Activated naive CD8-positive, alpha-beta T cell treated with anti-CD3 and anti-CD28 coated beads, Interleukin-2, amount 10 ng/mL, durations not matched to agents 7 days and 5 days (primary cell): ENCODE results near the gene TLK2. TPM values are rescaled to one million over a fixed set of nuclear protein-coding genes. Genes with fewer than 3 reads are reported as not detected.
"Not testable (repeated sequence)": the region's sequence is repeated elsewhere in the genome, so short reads cannot be mapped to it uniquely, and the experiment has no call there.

ENCODE experiments used
- ATAC-seq: fragments of 150-1000 bp; cut with Tn5 transposase; one replicate; pipeline ENCODE4 v1.10.0; 2021; ENCODE audit warnings: low read depth, moderate library complexity
- POLR2A ChIA-PET: fragments of 350-600 bp; sonication (Branson Sonifier 250); formaldehyde crosslinking; loops from one replicate; lab custom pipeline; 2021; ENCODE audit warnings: antibody characterized with exemption; lab: Charles Lee
- DNase-seq: peaks from one replicate; pipeline ENCODE4 v3.0.0; 2021
- H3K27ac Mint-ChIP-seq: one replicate; pipeline ENCODE4 v1.8.0; 2022; ENCODE audit warnings: mild to moderate bottlenecking, mixed read lengths
- H3K27me3 Mint-ChIP-seq: one replicate; pipeline ENCODE4 v1.8.0; 2022; ENCODE audit warnings: mild to moderate bottlenecking, moderate library complexity, mixed read lengths
- H3K36me3 Mint-ChIP-seq: one replicate; pipeline ENCODE4 v1.8.0; 2021; ENCODE audit warnings: mild to moderate bottlenecking, mixed read lengths
- H3K4me1 Mint-ChIP-seq: one replicate; pipeline ENCODE4 v1.8.0; 2021; ENCODE audit warnings: mixed read lengths
- H3K4me3 Mint-ChIP-seq: one replicate; pipeline ENCODE4 v1.8.0; 2022; ENCODE audit warnings: mild to moderate bottlenecking, moderate library complexity, mixed read lengths
- H3K9me3 Mint-ChIP-seq: one replicate; pipeline ENCODE4 v1.8.0; 2021; ENCODE audit warnings: mixed read lengths
- total RNA-seq, 2 experiments: library from RNA; stranded (reverse); gene quantifications; one replicate each; pipeline ENCODE4 v1.2.3, GENCODE V29; 2021

TLK2 gene
- total RNA-seq, 2 experiments from 2014 or later = 47.1 to 59.3 TPM

DNA sequence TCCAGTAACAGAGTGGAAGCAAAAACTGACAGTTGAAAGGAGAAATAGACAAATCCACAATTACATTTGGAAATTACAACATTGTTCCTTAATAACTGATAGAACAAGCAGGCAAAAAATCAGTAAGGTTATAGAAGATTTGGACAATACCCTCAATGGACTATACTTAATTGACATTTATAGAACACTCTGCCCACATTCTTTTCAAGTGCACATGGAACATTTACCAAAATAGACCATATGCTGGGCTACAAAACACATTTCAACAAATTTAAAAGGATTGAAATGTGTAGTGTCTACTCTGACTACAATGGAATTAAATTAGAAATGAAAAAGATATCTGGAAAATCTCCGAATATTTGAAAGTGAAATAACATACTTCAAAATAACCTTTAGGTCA lies 21.8 kb downstream of the TLK2 start:
- DNase-seq, H3K27me3 Mint-ChIP-seq, H3K9me3 Mint-ChIP-seq, H3K4me1 Mint-ChIP-seq, H3K4me3 Mint-ChIP-seq, POLR2A ChIA-PET, ATAC-seq, H3K27ac Mint-ChIP-seq: not testable (repeated sequence)
- H3K36me3 Mint-ChIP-seq = peaks cover 11% of the 10 kb centered on the region

DNA sequence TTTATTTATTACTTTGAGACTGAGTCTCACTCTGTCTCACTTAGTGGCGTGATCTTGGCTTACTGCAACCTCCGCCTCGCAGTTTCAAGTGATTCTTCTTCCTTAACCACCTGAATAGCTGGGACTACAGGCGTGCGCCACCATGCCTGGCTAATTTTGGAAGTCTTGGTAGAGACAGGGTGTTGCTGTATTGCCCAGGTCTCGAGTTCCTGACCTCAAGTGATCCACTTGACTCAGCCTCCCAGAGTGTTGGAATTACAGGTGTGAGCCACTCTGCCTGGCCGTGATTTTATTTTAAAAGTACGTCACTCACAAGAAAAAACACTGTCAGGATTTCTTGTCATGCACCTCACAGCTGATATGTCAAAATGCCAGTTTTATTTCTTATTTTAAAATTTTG lies 26.2 kb downstream of the TLK2 start:
- H3K27ac Mint-ChIP-seq, ATAC-seq, POLR2A ChIA-PET, H3K27me3 Mint-ChIP-seq, H3K9me3 Mint-ChIP-seq, DNase-seq, H3K36me3 Mint-ChIP-seq, H3K4me3 Mint-ChIP-seq, H3K4me1 Mint-ChIP-seq: not testable (repeated sequence)

DNA sequence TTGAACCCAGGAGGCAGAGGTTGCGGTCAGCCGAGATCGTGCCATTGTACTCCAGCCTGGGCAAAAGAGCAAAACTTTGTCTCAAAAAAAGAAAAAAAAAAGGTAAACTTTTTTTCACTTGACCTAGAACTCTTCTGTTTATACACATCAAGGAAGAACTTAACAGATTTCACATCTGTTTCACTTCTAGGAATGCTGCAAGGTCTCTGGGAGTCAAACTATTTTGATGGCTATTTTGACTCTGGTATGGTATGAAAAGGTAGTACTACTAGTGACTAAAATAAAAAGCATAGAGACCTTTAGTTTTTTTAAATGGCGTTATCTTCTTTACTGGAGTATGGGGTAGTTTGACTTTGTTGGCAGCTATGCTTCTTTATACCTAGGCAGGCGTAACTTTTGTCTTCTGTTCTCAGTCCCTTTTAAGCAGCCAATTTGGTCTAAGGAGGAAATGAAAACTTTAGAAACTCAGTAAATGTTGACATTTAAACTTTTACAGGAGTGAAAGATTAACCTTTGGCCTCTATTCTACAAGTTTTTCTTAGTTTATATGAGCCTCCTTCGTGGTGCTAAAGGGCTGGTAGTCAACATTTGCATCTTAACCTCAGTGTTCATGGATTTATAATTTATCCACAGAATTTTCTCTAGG lies 28.7 kb downstream of the TLK2 start:
- H3K27ac Mint-ChIP-seq, POLR2A ChIA-PET, H3K36me3 Mint-ChIP-seq, H3K27me3 Mint-ChIP-seq, H3K9me3 Mint-ChIP-seq, DNase-seq, ATAC-seq: not testable (repeated sequence)
- peaks cover 18% of the 10 kb centered on the region for H3K4me1 Mint-ChIP-seq
- H3K4me3 Mint-ChIP-seq = peak overlapping the region; percentile 32

DNA sequence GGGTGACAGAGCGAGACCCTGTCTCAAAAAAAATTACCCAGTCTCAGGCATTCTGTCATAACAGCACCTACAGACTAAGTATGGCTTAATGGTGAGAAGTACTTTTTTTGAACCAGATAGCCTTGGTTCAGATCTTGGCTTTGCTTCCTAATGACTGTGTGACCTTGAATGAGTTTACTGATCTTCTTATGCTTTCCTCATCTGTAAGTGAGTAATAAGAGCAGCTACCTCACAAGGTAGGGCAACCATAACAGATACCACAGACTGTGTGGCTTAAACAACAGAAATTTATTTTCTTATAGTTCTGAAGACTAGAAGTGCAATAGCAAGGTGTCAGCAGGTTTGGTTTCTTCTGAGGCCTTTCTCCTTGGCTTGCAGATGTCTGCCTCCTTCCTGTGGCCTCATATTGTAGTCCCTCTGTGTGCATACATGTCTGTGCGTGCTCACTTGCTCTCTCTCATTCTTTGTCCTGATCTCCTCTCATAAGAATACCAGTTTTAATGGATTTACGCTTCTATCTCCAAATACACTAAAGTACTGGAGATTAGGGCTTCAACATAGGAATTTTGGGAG lies 31.7 kb downstream of the TLK2 start:
- H3K9me3 Mint-ChIP-seq, H3K36me3 Mint-ChIP-seq, DNase-seq, POLR2A ChIA-PET, H3K27me3 Mint-ChIP-seq: not testable (repeated sequence)
- peak overlapping the region; percentile 5 for H3K4me3 Mint-ChIP-seq
- peak overlapping the region; percentile 48 for H3K27ac Mint-ChIP-seq
- peaks cover 18% of the 10 kb centered on the region for H3K4me1 Mint-ChIP-seq
- peak; percentile 65 for ATAC-seq

- H3K27me3 Mint-ChIP-seq, H3K4me3 Mint-ChIP-seq, DNase-seq, POLR2A ChIA-PET, H3K36me3 Mint-ChIP-seq, H3K9me3 Mint-ChIP-seq: not testable (repeated sequence)
- peaks cover 18% of the 10 kb centered on the region for H3K4me1 Mint-ChIP-seq
- peak overlapping the region; percentile 54 for H3K27ac Mint-ChIP-seq
- ATAC-seq = peak; percentile 35
Observed at GRCh38 chr17:62511014-62511413, 32.4 kb downstream of the TLK2 start.

DNA sequence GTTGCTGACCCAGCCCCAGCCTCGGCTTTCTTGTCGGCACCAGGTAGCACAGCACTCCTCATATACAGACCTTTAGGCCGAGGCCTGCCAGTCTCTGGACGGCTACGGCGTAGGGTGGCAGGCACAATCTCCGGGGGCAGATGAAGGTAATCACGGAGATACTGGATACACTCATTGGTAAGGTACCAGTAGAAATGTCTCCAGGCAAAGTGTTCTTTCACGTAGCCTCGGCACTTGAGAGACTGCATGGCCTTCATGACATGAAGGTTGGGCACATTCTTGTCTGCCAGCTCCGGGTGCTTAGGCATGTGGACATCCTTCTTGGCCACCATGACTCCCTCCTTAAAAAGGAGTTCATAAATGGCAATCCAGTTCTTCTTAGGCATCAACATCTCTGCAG lies 37.8 kb downstream of the TLK2 start:
- POLR2A ChIA-PET, H3K9me3 Mint-ChIP-seq, H3K4me3 Mint-ChIP-seq, H3K4me1 Mint-ChIP-seq, H3K27me3 Mint-ChIP-seq, ATAC-seq, H3K27ac Mint-ChIP-seq, DNase-seq: not testable (repeated sequence)
- peaks cover 14% of the 10 kb centered on the region for H3K36me3 Mint-ChIP-seq

DNA sequence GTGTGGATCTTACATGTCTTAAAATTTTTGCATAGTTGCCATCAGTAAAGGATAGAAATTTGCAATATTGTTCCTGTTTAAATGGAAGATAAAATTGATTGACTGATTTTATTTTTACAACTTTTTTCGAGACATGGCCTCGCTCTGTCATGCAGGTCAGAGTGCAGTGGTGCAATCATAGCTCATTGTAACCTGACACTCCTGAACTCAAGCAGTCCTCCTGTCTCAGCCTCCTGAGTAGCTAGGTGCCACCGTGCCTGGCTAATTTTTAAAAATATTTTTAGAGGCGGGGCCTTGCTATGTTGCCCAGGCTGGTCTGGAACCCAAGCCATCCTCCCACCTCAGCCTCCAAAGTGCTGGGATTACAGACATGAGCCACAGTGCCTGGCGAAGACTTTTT lies 42.7 kb downstream of the TLK2 start:
- DNase-seq, POLR2A ChIA-PET, H3K9me3 Mint-ChIP-seq, H3K27ac Mint-ChIP-seq, H3K4me3 Mint-ChIP-seq, H3K36me3 Mint-ChIP-seq, H3K27me3 Mint-ChIP-seq, H3K4me1 Mint-ChIP-seq, ATAC-seq: not testable (repeated sequence)

GRCh38 chr17:62524077-62524476 lies 45.5 kb downstream of the TLK2 start:
- H3K4me3 Mint-ChIP-seq, ATAC-seq, POLR2A ChIA-PET, DNase-seq, H3K4me1 Mint-ChIP-seq, H3K27ac Mint-ChIP-seq, H3K9me3 Mint-ChIP-seq, H3K27me3 Mint-ChIP-seq: not testable (repeated sequence)
- peaks cover 11% of the 10 kb centered on the region for H3K36me3 Mint-ChIP-seq

- ATAC-seq, H3K4me1 Mint-ChIP-seq, H3K4me3 Mint-ChIP-seq, H3K9me3 Mint-ChIP-seq, H3K27me3 Mint-ChIP-seq, DNase-seq, H3K27ac Mint-ChIP-seq, POLR2A ChIA-PET: not testable (repeated sequence)
- peaks cover 14% of the 10 kb centered on the region for H3K36me3 Mint-ChIP-seq
Observed at GRCh38 chr17:62525317-62525716, 46.7 kb downstream of the TLK2 start.

DNA sequence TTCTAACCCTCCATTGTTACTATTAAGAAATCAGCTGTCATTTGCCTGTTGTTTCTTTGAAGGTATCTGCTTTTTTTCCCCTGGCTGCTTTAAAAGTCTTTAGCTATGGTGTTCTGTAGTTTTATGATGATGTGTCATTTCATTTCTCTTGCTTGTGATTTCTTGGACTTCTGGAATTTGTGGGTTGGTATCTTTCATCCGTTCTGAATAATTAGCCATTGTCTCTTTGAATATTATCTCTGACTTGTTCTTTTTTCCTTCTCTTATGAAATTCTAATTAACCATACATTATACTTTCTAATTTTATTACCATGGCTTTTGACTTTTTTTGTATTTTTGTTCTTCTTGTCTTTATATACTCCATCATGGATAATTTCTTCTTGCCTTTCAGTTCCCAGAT lies 52.3 kb downstream of the TLK2 start:
- peaks cover 28% of the 10 kb centered on the region for H3K36me3 Mint-ChIP-seq
- H3K9me3 Mint-ChIP-seq, POLR2A ChIA-PET, H3K4me3 Mint-ChIP-seq, DNase-seq, H3K27me3 Mint-ChIP-seq, H3K4me1 Mint-ChIP-seq, H3K27ac Mint-ChIP-seq, ATAC-seq: not testable (repeated sequence)

- peaks cover 21% of the 10 kb centered on the region for H3K36me3 Mint-ChIP-seq
- ATAC-seq, DNase-seq, H3K27ac Mint-ChIP-seq, H3K27me3 Mint-ChIP-seq, H3K4me1 Mint-ChIP-seq, H3K9me3 Mint-ChIP-seq, POLR2A ChIA-PET, H3K4me3 Mint-ChIP-seq: not testable (repeated sequence)
Observed at GRCh38 chr17:62536557-62536956, 57.9 kb downstream of the TLK2 start.

- H3K36me3 Mint-ChIP-seq = peaks cover 33% of the 10 kb centered on the region
- H3K27me3 Mint-ChIP-seq, ATAC-seq: not testable (repeated sequence)
Observed at GRCh38 chr17:62541073-62541472, 62.4 kb downstream of the TLK2 start.

DNA sequence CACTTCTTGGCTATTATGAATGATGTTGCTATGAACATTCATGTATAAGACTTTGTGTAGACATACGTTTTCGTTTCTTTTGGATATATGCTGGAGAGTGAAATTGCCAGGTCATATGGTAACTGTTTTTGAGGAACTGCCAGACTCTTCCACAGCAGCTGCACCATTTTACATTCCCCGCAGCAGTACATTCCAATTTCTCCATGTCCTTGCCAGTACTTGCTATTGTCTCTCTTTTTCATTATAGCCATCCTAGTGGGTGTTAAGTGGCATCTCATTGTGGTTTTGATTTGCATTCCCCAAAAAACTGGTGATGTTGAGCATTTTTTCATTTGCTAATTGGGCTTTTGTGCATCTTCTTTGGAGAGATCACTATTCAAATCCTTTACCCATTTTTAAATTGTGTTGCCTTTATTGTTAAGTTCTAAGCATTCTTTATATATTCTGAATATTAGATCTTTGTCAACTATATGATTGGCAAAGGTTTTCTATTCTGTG lies 64.7 kb downstream of the TLK2 start:
- H3K27me3 Mint-ChIP-seq, H3K4me3 Mint-ChIP-seq, H3K4me1 Mint-ChIP-seq, POLR2A ChIA-PET, H3K9me3 Mint-ChIP-seq, DNase-seq, ATAC-seq, H3K27ac Mint-ChIP-seq: not testable (repeated sequence)
- H3K36me3 Mint-ChIP-seq = peaks cover 32% of the 10 kb centered on the region

More at GRCh38 chr17:62541073-62541472, 62.4 kb downstream of the TLK2 start:
- H3K4me3 Mint-ChIP-seq, POLR2A ChIA-PET, DNase-seq, H3K27ac Mint-ChIP-seq, H3K9me3 Mint-ChIP-seq, H3K4me1 Mint-ChIP-seq: not testable (repeated sequence)

GRCh38 chr17:62546066-62546465 lies 67.4 kb downstream of the TLK2 start:
- POLR2A ChIA-PET, H3K27me3 Mint-ChIP-seq, H3K4me3 Mint-ChIP-seq, H3K9me3 Mint-ChIP-seq, ATAC-seq, DNase-seq, H3K4me1 Mint-ChIP-seq, H3K27ac Mint-ChIP-seq: not testable (repeated sequence)
- H3K36me3 Mint-ChIP-seq = peaks cover 20% of the 10 kb centered on the region
